ENCODE data around the gene ZNF678.
A peak's percentile ranks its signal among the peaks of the same experiment; 100 is the strongest.
"Not testable (repeated sequence)": the region's sequence is repeated elsewhere in the genome, so short reads cannot be mapped to it uniquely, and the experiment has no call there.

Gene ZNF678

GRCh38 chr1:227604446-227604845 lies 41.1 kb downstream of the ZNF678 start:
- peak; percentile 26 for DNase-seq (ENCODE audit: low read depth)

GRCh38 chr1:227606271-227606670 lies 42.9 kb downstream of the ZNF678 start:
- not testable (repeated sequence) for DNase-seq (ENCODE audit: low read depth)

- DNase-seq (ENCODE audit: low read depth) = no peak
Measured at GRCh38 chr1:227607336-227607898, 44.1 kb downstream of the ZNF678 start.

- DNase-seq (ENCODE audit: low read depth) = no peak
Measured at GRCh38 chr1:227612658-227613057, 49.3 kb downstream of the ZNF678 start.

GRCh38 chr1:227613526-227613925 lies 50.2 kb downstream of the ZNF678 start:
- DNase-seq (ENCODE audit: low read depth) = no peak

- no peak for DNase-seq (ENCODE audit: low read depth)
Measured at GRCh38 chr1:227621211-227621610, 57.9 kb downstream of the ZNF678 start.

- no peak for DNase-seq (ENCODE audit: low read depth)
Measured at GRCh38 chr1:227622739-227623475, 59.6 kb downstream of the ZNF678 start.

GRCh38 chr1:227632325-227632724 lies 69.0 kb downstream of the ZNF678 start:
- DNase-seq (ENCODE audit: low read depth) = no peak

- no peak for DNase-seq (ENCODE audit: low read depth)
Measured at GRCh38 chr1:227635596-227635995, 72.2 kb downstream of the ZNF678 start.

GRCh38 chr1:227654431-227654830 lies 91.1 kb downstream of the ZNF678 start:
- DNase-seq (ENCODE audit: low read depth) = no peak

GRCh38 chr1:227654858-227655752 lies 91.7 kb downstream of the ZNF678 start:
- DNase-seq (ENCODE audit: low read depth) = no peak

- DNase-seq (ENCODE audit: low read depth) = no peak
Measured at GRCh38 chr1:227661495-227661894, 98.1 kb downstream of the ZNF678 start.

GRCh38 chr1:227662933-227663332 lies 99.6 kb downstream of the ZNF678 start:
- no peak for DNase-seq (ENCODE audit: low read depth)

- DNase-seq (ENCODE audit: low read depth) = no peak
Measured at GRCh38 chr1:227666286-227666685, 102.9 kb downstream of the ZNF678 start.

GRCh38 chr1:227673441-227673840 lies 110.1 kb downstream of the ZNF678 start:
- DNase-seq (ENCODE audit: low read depth) = no peak

- no peak for DNase-seq (ENCODE audit: low read depth)
Measured at GRCh38 chr1:227685807-227686206, 122.5 kb downstream of the ZNF678 start.

- no peak for DNase-seq (ENCODE audit: low read depth)
Measured at GRCh38 chr1:227697321-227697864, 134.0 kb downstream of the ZNF678 start.

GRCh38 chr1:227701631-227702030 lies 138.3 kb downstream of the ZNF678 start:
- DNase-seq (ENCODE audit: low read depth) = not testable (repeated sequence)

- DNase-seq (ENCODE audit: low read depth) = no peak
Measured at GRCh38 chr1:227707846-227708245, 144.5 kb downstream of the ZNF678 start.

GRCh38 chr1:227709451-227709850 lies 146.1 kb downstream of the ZNF678 start:
- peak; percentile 9 for DNase-seq (ENCODE audit: low read depth)

- not testable (repeated sequence) for DNase-seq (ENCODE audit: low read depth)
Measured at GRCh38 chr1:227710474-227710873, 147.1 kb downstream of the ZNF678 start.

- no peak for DNase-seq (ENCODE audit: low read depth)
Measured at GRCh38 chr1:227712648-227713047, 149.3 kb downstream of the ZNF678 start.

GRCh38 chr1:227718932-227719331 lies 155.6 kb downstream of the ZNF678 start:
- no peak for DNase-seq (ENCODE audit: low read depth)

All from non-pigmented ciliary epithelial cell (primary cell).